SIG-M5 treated with dmso at 0.1 percent for 504 hours (cell line): ENCODE data around the gene DNAJC18.
"Not testable (repeated sequence)": the region's sequence is repeated elsewhere in the genome, so short reads cannot be mapped to it uniquely, and the experiment has no call there.

ENCODE experiments used
- DNase-seq: peaks from one replicate; lab custom pipeline; 2025; ENCODE audit not compliant: unreplicated experiment; lab: John Stamatoyannopoulos, UW

The DNAJC18 gene

GRCh38 chr5:139389701-139390638 is 49.4 kb downstream of the DNAJC18 start, which contains the start of gene MZB1:
Gene MZB1, minus strand, starts transcription at chr5:139389913. Its CDS starts 57 bp downstream, at chr5:139389856.
- DNase-seq, result no peak

GRCh38 chr5:139388198-139388821 is 51.0 kb downstream of the DNAJC18 start:
- no peak for DNase-seq

- DNase-seq, result no peak
These were observed 51.6 kb downstream of the DNAJC18 start for GRCh38 chr5:139387611-139388197.

GRCh38 chr5:139386956-139387355 is 52.4 kb downstream of the DNAJC18 start:
- DNase-seq, result not testable (repeated sequence)

GRCh38 chr5:139386050-139386438 is 53.3 kb downstream of the DNAJC18 start:
- peak; percentile 81 for DNase-seq

- DNase-seq, result peak; percentile 60
These were observed 54.0 kb downstream of the DNAJC18 start for GRCh38 chr5:139385061-139386049.

- DNase-seq, result no peak
These were observed 54.7 kb downstream of the DNAJC18 start for GRCh38 chr5:139384591-139385051.

GRCh38 chr5:139383993-139384590 is 55.2 kb downstream of the DNAJC18 start:
- no peak for DNase-seq

GRCh38 chr5:139383275-139383992 is 55.9 kb downstream of the DNAJC18 start, which contains the start of gene SLC23A1:
Gene SLC23A1, minus strand, starts transcription at chr5:139383297. Its CDS starts 44 bp downstream, at chr5:139383253.
- no peak for DNase-seq

GRCh38 chr5:139382807-139383206 is 56.5 kb downstream of the DNAJC18 start:
- no peak for DNase-seq

- DNase-seq, result no peak
These were observed 57.2 kb downstream of the DNAJC18 start for GRCh38 chr5:139381837-139382761.

GRCh38 chr5:139379626-139380449 is 59.5 kb downstream of the DNAJC18 start:
- no peak for DNase-seq

- no peak for DNase-seq
These were observed 60.4 kb downstream of the DNAJC18 start for GRCh38 chr5:139378941-139379361.

- DNase-seq, result no peak
These were observed 61.1 kb downstream of the DNAJC18 start for GRCh38 chr5:139378101-139378825.

GRCh38 chr5:139377226-139377625 is 62.1 kb downstream of the DNAJC18 start:
- DNase-seq, result no peak

- no peak for DNase-seq
These were observed 63.0 kb downstream of the DNAJC18 start for GRCh38 chr5:139376364-139376763.

GRCh38 chr5:139374909-139375308 is 64.4 kb downstream of the DNAJC18 start:
- no peak for DNase-seq
